ENCODE measurements around the gene GPR62. TPM values are rescaled to one million over a fixed set of nuclear protein-coding genes. Genes with fewer than 3 reads are reported as not detected.

GPR62 gene
- total and polyA plus RNA-seq, 9 donors = 0.15 to 0.83 (median 0.30) TPM

GRCh38 chr3:51942603-51943450, 12.4 kb upstream of the GPR62 start:
- intact Hi-C loops (cut with DNase I) = loop anchor here in 2 of 4 donors (1.0 to 10.0 kb wide), 4 partner anchors 30 to 1328 kb away; partner anchors contain the start of genes ABHD14B (in 1 of the 2), CISH (in 1 of the 2) and MAPKAPK3 (in 1 of the 2)
- no peaks in the 10 kb centered on the region for H3K36me3 ChIP-seq
- peak overlapping the region; percentile 77 to 90 for H3K27ac ChIP-seq
- peak in 4 of 5 donors; percentile 52 to 67 (median 60) for DNase-seq
- peak overlapping the region; percentile 37 for H3K4me3 ChIP-seq
- H3K4me1 ChIP-seq (ENCODE audit: insufficient read depth) = peaks cover 14% of the 10 kb centered on the region
- 40 to 50% (median 44%) methylated on average over 16 to 17 of the region's 17 CpGs for WGBS, 3 donors
- no peak for TF ChIP-seq POLR2A (IDR thresholded peaks at IDR 0.05)
- TF ChIP-seq, protein P1, sequence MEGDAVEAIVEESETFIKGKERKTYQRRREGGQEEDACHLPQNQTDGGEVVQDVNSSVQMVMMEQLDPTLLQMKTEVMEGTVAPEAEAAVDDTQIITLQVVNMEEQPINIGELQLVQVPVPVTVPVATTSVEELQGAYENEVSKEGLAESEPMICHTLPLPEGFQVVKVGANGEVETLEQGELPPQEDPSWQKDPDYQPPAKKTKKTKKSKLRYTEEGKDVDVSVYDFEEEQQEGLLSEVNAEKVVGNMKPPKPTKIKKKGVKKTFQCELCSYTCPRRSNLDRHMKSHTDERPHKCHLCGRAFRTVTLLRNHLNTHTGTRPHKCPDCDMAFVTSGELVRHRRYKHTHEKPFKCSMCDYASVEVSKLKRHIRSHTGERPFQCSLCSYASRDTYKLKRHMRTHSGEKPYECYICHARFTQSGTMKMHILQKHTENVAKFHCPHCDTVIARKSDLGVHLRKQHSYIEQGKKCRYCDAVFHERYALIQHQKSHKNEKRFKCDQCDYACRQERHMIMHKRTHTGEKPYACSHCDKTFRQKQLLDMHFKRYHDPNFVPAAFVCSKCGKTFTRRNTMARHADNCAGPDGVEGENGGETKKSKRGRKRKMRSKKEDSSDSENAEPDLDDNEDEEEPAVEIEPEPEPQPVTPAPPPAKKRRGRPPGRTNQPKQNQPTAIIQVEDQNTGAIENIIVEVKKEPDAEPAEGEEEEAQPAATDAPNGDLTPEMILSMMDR (IDR thresholded peaks at IDR 0.05) = no peak
- TF ChIP-seq EP300 (IDR thresholded peaks at IDR 0.05) = no peak
- no peaks in the 10 kb centered on the region for H3K9me3 ChIP-seq
- H3K27me3 ChIP-seq = no peaks in the 10 kb centered on the region

GRCh38 chr3:51943451-51944391, 11.5 kb upstream of the GPR62 start:
- DNase-seq = peak in 2 of 5 donors; percentile 26 to 51
- intact Hi-C loops (cut with DNase I) = loop anchor here in 2 of 4 donors (2.0 to 10.0 kb wide), 3 partner anchors 29 to 1329 kb away; partner anchors contain the start of genes CISH (in 1 of the 2) and MAPKAPK3 (in 1 of the 2)
- H3K4me1 ChIP-seq (ENCODE audit: insufficient read depth) = peaks cover 14% of the 10 kb centered on the region
- TF ChIP-seq, protein P1 (IDR thresholded peaks at IDR 0.05) = no peak
- TF ChIP-seq EP300 (IDR thresholded peaks at IDR 0.05) = no peak
- TF ChIP-seq POLR2A (IDR thresholded peaks at IDR 0.05) = no peak
- no peaks in the 10 kb centered on the region for H3K9me3 ChIP-seq
- no peak overlapping the region for H3K4me3 ChIP-seq
- WGBS, 3 donors = 91 to 94% (median 93%) methylated on average over 20 to 21 of the region's 21 CpGs
- peak overlapping the region in 1 of 2 donors; percentile 90 for H3K27ac ChIP-seq
- H3K27me3 ChIP-seq = no peaks in the 10 kb centered on the region
- no peaks in the 10 kb centered on the region for H3K36me3 ChIP-seq

- Histone ChIP-seq H3K4me3 (no peak overlapping the region), H3K9me3 (no peaks in the 10 kb centered on the region), H3K4me1 (ENCODE audit: insufficient read depth) (peaks cover 14% of the 10 kb centered on the region), H3K27ac (no peak overlapping the region), H3K36me3 (no peaks in the 10 kb centered on the region), H3K27me3 (no peaks in the 10 kb centered on the region)
- intact Hi-C loops (cut with DNase I) = loop anchor here in 1 of 4 donors (5.0 to 10.0 kb wide), 2 partner anchors 198 to 1330 kb away; partner anchors contain the start of genes CISH and MAPKAPK3
- TF ChIP-seq, protein P1 (IDR thresholded peaks at IDR 0.05) = no peak
- TF ChIP-seq POLR2A (IDR thresholded peaks at IDR 0.05) (no peak), EP300 (IDR thresholded peaks at IDR 0.05) (no peak)
- no peak for DNase-seq
- WGBS, 3 donors = 81 to 88% (median 88%) methylated on average over 11 of the region's 11 CpGs
Observed at GRCh38 chr3:51944451-51945021, 10.6 kb upstream of the GPR62 start.
